Fibroblast of lung (primary cell): ENCODE results near the gene NOL6.

ENCODE experiments used
- EZH2 ChIP-seq: IDR thresholded peaks from 2 replicates; pipeline ENCODE4 v1.5.1; 2012; ENCODE audit warnings: low read length, control low read depth, mild to moderate bottlenecking; ENCODE audit errors: missing control alignments
- TF ChIP-seq, protein P1 (sequence below), 2 donors: IDR thresholded peaks in 1 of 2; conservative IDR thresholded peaks in 1 of 2; 1 replicate in 1 of 2; 2 replicates in 1 of 2; pipeline ENCODE4 v1.5.1; 2011 to 2012; ENCODE audit warnings: low read length in 2 of 2, control low read depth in 1 of 2, inconsistent platforms in 1 of 2, low read depth in 1 of 2, mild to moderate bottlenecking in 1 of 2

DNA sequence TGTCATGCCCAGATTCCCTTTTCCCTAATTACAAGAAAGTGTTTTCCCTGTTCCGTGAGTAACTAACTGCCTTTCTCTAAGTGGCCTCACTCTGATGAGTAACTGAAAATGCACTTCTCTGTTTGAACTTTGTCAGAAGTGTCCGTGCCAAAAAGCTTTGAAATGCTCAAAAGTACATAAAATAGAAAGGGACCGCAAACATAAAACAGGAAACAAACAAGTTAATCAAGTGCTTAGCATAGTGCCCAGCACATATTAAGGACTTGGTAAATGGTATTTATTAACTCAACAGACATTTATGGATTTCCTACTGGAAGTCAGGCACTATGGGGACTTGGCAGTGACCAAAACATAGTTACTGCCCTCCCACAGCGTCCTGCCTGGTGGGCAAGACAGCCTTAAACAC lies 48.6 kb downstream of the NOL6 start:
- TF ChIP-seq, protein P1, sequence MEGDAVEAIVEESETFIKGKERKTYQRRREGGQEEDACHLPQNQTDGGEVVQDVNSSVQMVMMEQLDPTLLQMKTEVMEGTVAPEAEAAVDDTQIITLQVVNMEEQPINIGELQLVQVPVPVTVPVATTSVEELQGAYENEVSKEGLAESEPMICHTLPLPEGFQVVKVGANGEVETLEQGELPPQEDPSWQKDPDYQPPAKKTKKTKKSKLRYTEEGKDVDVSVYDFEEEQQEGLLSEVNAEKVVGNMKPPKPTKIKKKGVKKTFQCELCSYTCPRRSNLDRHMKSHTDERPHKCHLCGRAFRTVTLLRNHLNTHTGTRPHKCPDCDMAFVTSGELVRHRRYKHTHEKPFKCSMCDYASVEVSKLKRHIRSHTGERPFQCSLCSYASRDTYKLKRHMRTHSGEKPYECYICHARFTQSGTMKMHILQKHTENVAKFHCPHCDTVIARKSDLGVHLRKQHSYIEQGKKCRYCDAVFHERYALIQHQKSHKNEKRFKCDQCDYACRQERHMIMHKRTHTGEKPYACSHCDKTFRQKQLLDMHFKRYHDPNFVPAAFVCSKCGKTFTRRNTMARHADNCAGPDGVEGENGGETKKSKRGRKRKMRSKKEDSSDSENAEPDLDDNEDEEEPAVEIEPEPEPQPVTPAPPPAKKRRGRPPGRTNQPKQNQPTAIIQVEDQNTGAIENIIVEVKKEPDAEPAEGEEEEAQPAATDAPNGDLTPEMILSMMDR (conservative IDR thresholded peaks at IDR 0.05 in 1 of 2, IDR thresholded peaks at IDR 0.05 in 1 of 2; ENCODE audit: low read depth in 1 of 2, low read length in 2 of 2), result no peak
- no peak for TF ChIP-seq EZH2
